HG03575 (cell line): ENCODE data around the gene TSR2.
"Not testable (repeated sequence)": the region's sequence is repeated elsewhere in the genome, so short reads cannot be mapped to it uniquely, and the experiment has no call there.

ENCODE experiments used
- ATAC-seq: cut with Tn5 transposase; IDR thresholded peaks from one replicate; pipeline ENCODE4 v1.9.1; 2021; ENCODE audit not compliant: unreplicated experiment, insufficient number of reproducible peaks, low FRiP score; ENCODE audit errors: extremely low read depth

The TSR2 gene

DNA sequence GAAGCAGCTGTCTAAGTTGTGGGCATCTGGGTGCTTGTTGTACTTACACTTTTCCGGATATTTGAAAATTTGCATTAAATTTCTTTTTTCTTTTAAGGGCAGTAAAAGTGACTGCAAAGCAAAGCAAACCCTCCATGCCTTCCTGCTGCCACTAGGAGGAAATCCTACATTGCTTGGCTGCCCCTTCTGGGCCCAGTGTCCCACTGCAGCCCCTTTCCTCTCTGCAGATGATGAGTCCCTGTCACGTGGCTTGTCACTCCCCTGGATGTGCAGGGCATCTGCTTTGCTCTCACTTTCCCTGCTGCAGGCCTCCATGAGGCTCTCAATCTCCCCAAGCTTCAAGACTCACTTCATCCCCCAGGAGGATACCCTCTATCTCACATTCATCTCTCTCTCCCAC, 12.7 kb downstream of the TSR2 start:
- ATAC-seq, result no peak

- ATAC-seq, result no peak
Measured at GRCh38 chrX:54470054-54470760, 30.0 kb downstream of the TSR2 start.

DNA sequence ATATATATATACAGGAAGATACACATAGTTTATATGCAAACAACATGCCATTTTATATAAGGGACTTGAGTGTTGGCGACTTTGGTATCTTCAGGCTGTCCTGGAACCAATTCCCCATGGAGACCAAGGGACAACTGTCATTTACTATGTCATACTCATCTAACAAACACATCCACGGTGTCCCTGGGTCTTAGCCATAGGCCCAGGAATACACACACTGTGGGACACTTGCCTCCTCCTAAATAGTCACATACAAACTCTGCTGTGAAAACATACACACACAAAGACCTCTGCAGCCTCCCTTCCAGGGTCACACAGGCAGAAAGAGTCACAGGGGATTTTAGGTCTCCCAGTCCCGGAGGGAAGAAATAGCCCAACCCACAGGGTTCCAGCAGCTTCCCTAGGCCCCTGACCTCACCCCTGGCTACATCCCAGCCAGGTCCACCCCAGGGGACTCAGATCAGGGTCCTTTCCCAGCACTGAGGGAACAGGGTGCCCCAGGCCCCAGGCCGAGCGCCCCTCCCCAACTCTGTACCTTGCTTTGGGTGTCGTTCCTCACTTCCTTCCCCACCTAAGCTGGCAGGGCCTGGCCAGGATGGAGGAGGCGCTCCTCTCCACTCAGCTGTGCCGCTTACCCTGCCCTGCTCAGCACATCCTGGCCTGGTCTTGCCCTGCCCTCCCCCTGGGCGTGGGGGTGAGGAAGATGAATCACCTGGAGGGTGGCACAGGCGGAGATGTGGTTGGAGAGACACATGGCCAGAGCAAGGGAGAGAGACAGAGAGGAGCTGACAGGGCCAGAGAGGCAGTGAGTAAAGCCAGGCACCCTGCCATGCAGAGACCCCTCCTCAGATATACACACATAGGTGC, 34.0 kb downstream of the TSR2 start:
- ATAC-seq, result no peak

- ATAC-seq, result no peak
Measured at GRCh38 chrX:54479136-54480111, 39.2 kb downstream of the TSR2 start.

- no peak for ATAC-seq
Measured at GRCh38 chrX:54482839-54483593, 42.8 kb downstream of the TSR2 start.

DNA sequence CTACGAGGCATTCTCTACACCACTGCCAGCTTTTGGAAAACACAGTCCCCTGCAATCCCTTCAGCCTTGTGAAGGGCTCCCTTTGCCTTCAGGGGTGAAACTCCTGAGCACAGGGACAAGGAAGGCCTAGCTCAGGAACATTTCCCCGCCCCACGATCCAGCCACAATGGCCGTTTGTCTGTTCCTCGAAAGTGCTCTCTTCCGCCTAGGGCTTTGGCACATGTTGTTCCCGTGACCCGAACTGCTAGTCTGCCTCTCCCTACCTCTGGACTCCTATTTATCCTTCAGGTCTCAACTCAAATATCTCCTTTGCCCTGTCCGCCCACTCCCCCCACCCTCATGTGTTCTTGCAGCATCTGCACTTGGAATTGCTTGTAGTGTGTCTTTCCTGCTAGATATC, 43.7 kb downstream of the TSR2 start:
- no peak for ATAC-seq

- ATAC-seq, result no peak
Measured at GRCh38 chrX:54484666-54485065, 44.5 kb downstream of the TSR2 start.

- not testable (repeated sequence) for ATAC-seq
Measured at GRCh38 chrX:54489819-54490218, 49.6 kb downstream of the TSR2 start.

- no peak for ATAC-seq
Measured at GRCh38 chrX:54492340-54492739, 52.1 kb downstream of the TSR2 start.

DNA sequence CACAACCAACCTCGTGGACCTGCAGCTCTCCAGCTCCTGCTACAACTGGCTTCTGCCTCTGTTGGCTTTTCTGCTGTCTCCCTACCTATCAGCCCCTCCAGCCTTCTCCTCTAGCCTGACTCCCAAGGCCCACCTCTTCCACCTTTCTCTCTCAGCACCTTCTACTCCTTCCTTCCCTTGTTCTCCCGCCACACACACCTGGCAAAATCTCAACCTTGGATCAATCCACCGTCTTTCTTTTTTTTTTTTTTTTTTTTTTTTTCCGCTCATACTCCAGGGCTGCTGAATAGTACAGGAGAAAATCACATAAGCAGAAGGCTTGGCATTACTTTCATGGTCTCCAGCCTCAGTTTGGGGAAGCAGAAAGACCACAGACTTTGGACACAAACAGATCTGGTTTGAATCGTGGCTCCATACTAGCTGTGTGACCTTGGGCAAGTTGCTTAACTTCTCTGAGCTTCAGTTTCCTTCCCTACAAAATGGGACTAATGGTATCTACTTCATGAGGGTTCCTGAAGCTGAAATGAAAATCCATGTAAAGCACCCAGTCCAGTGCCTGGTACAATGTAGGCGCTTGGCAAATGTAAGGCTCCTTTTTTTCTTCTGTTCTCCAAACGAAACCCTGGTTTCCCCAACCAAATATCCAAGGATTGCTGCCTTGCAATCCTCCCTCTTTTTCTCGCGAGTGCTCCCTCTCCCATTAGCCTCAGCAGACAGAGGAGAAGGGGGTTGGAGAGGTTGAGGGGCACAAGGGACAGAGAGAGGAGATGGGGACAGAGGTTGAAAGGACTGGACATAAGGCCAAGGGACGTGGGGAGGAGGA, 54.2 kb downstream of the TSR2 start:
- ATAC-seq, result no peak
